ENCODE results near the gene GJB1.

GRCh38 chrX:71175531-71175930 lies 47.5 kb upstream of the GJB1 start:
- TF ChIP-seq EZH2 (IDR thresholded peaks at IDR 0.05) (no peak), POLR2AphosphoS5 (IDR thresholded peaks at IDR 0.05; ENCODE audit: borderline replicate concordance, low read depth, low read length) (no peak), FOXP2 (optimal IDR thresholded peaks at IDR 0.05; ENCODE audit: control extremely low read depth, extremely low read length, insufficient read depth) (no peak)

Measured in SK-N-MC (cell line).